Neural progenitor cell (in vitro differentiated cells): ENCODE results near the gene AMMECR1. TPM values are rescaled to one million over a fixed set of nuclear protein-coding genes. Genes with fewer than 3 reads are reported as not detected.

Experiments used
- DNase-seq: peaks from one replicate; pipeline ENCODE4 v3.0.0-alpha.2; 2016; ENCODE audit warnings: low spot score
- H2AFZ ChIP-seq: fragments of 200-600 bp; sonication (generic); replicated peaks from 2 replicates; pipeline ENCODE4 v1.6.1; 2016; ENCODE audit warnings: antibody characterized with exemption
- H3F3A ChIP-seq: fragments of 200-600 bp; sonication (generic); 2 replicates; pipeline ENCODE4 v1.6.1; 2016; ENCODE audit warnings: antibody characterized with exemption, low read depth
- H3K27ac ChIP-seq: fragments of 200-600 bp; sonication (generic); 2 replicates; pipeline ENCODE4 v1.5.1; 2016; ENCODE audit warnings: mild to moderate bottlenecking
- H3K27me3 ChIP-seq: fragments of 200-600 bp; sonication (generic); 2 replicates; pipeline ENCODE4 v1.6.1; 2016; ENCODE audit warnings: mild to moderate bottlenecking, moderate library complexity
- H3K36me3 ChIP-seq: fragments of 200-600 bp; sonication (generic); 2 replicates; pipeline ENCODE4 v1.5.1; 2016
- H3K4me1 ChIP-seq: fragments of 200-600 bp; sonication (generic); 2 replicates; pipeline ENCODE4 v1.6.1; 2016; ENCODE audit warnings: mixed run types
- H3K4me2 ChIP-seq: fragments of 200-600 bp; sonication (generic); 2 replicates; pipeline ENCODE4 v1.6.1; 2016
- H3K4me3 ChIP-seq: fragments of 200-600 bp; sonication (generic); 2 replicates; pipeline ENCODE4 v1.5.1; 2016
- H3K79me2 ChIP-seq: fragments of 200-600 bp; sonication (generic); 2 replicates; pipeline ENCODE4 v1.6.1; 2016; ENCODE audit warnings: low read depth
- H3K9ac ChIP-seq: fragments of 200-600 bp; sonication (generic); 2 replicates; pipeline ENCODE4 v1.6.1; 2016
- H3K9me3 ChIP-seq: fragments of 200-600 bp; sonication (generic); 2 replicates; pipeline ENCODE4 v1.5.1; 2016; ENCODE audit warnings: low read depth
- H4K20me1 ChIP-seq: fragments of 200-600 bp; sonication (generic); 2 replicates; pipeline ENCODE4 v1.6.1; 2016; ENCODE audit warnings: low read depth
- H3K27ac Mint-ChIP-seq: 3 replicates; pipeline ENCODE4 v1.8.0; 2021; ENCODE audit warnings: mixed read lengths
- H3K27me3 Mint-ChIP-seq: 2 replicates; pipeline ENCODE4 v1.8.0; 2022; ENCODE audit warnings: low read depth, mild to moderate bottlenecking, inconsistent platforms, moderate library complexity, mixed read lengths; ENCODE audit not compliant: insufficient read depth
- H3K36me3 Mint-ChIP-seq: 3 replicates; pipeline ENCODE4 v1.8.0; 2021; ENCODE audit warnings: mixed read lengths
- H3K4me1 Mint-ChIP-seq: 3 replicates; pipeline ENCODE4 v1.8.0; 2021; ENCODE audit warnings: mixed read lengths
- H3K4me3 Mint-ChIP-seq: 3 replicates; pipeline ENCODE4 v1.8.0; 2021; ENCODE audit warnings: mild to moderate bottlenecking, moderate library complexity, mixed read lengths
- H3K9me3 Mint-ChIP-seq: 3 replicates; pipeline ENCODE4 v1.8.0; 2020; ENCODE audit warnings: mixed read lengths
- CTCF ChIP-seq: fragments of 200-600 bp; sonication (generic); IDR thresholded peaks from 2 replicates; pipeline ENCODE4 v1.5.1; 2017; ENCODE audit warnings: antibody characterized with exemption, mild to moderate bottlenecking
- EZH2 ChIP-seq: fragments of 200-600 bp; sonication (generic); IDR thresholded peaks from 2 replicates; pipeline ENCODE4 v1.6.1; 2017; ENCODE audit warnings: antibody characterized with exemption, mild to moderate bottlenecking, moderate library complexity
- EZH2phosphoT487 ChIP-seq: fragments of 200-600 bp; sonication (generic); IDR thresholded peaks from 2 replicates; pipeline ENCODE4 v1.6.1; 2017; ENCODE audit warnings: antibody characterized with exemption
- total RNA-seq: library from RNA; depleted of rRNA; stranded (reverse); fragments of >200 nt; gene quantifications from 2 replicates; pipeline ENCODE4 v1.2.3, GENCODE V29; 2015; ENCODE audit warnings: low replicate concordance

AMMECR1 gene
- 15.0 and 20.3 TPM in 2 replicates for total RNA-seq

- Mint-ChIP-seq H3K4me1 (peaks cover 29% of the 10 kb centered on the region), H3K27ac (peak within 1 kb of the TSS; percentile 96), H3K4me3 (peak within 1 kb of the TSS; percentile 99), H3K9me3 (no peaks in the 10 kb centered on the region), H3K36me3 (no peaks in the 10 kb centered on the region), H3K27me3 (peaks cover 3% of the 10 kb centered on the region)
- H3K79me2 ChIP-seq, result peaks cover 42% of the 10 kb centered on the region
- peaks cover 7% of the 10 kb centered on the region for H3K27me3 ChIP-seq
- peaks cover 5% of the 10 kb centered on the region for H4K20me1 ChIP-seq
- no peaks in the 10 kb centered on the region for H3F3A ChIP-seq
- peak within 1 kb of the TSS; percentile 92 for H2AFZ ChIP-seq
- peak within 1 kb of the TSS; percentile 42 for H3K9ac ChIP-seq
- no peaks in the 10 kb centered on the region for H3K36me3 ChIP-seq
- H3K4me3 ChIP-seq, result peak within 1 kb of the TSS; percentile 78
- H3K4me2 ChIP-seq, result peak within 1 kb of the TSS; percentile 85
- DNase-seq, result peak; percentile 92
- H3K27ac ChIP-seq, result peak within 1 kb of the TSS; percentile 78
- H3K9me3 ChIP-seq, result no peaks in the 10 kb centered on the region
- TF ChIP-seq EZH2 (no peak), CTCF (no peak), EZH2phosphoT487 (no peak)
- H3K4me1 ChIP-seq, result peaks cover 6% of the 10 kb centered on the region
Measured at GRCh38 chrX:110317820-110318663, at the start of gene AMMECR1. TSS of gene AMMECR1 (minus strand) at chrX:110318085. CDS start at chrX:110318071, 14 bp downstream.

GRCh38 chrX:110363244-110363643 is 45.4 kb upstream of the AMMECR1 start:
- Histone ChIP-seq H3F3A (no peaks in the 10 kb centered on the region), H3K36me3 (no peaks in the 10 kb centered on the region), H3K9ac (no peak overlapping the region), H3K4me2 (no peak overlapping the region), H3K4me1 (no peaks in the 10 kb centered on the region), H3K4me3 (no peak overlapping the region), H3K27ac (no peak overlapping the region), H3K79me2 (no peaks in the 10 kb centered on the region), H3K9me3 (no peaks in the 10 kb centered on the region), H2AFZ (no peak overlapping the region), H3K27me3 (no peaks in the 10 kb centered on the region), H4K20me1 (no peaks in the 10 kb centered on the region)
- no peak overlapping the region for H3K27ac Mint-ChIP-seq
- H3K4me3 Mint-ChIP-seq, result no peak overlapping the region
- no peaks in the 10 kb centered on the region for H3K9me3 Mint-ChIP-seq
- no peaks in the 10 kb centered on the region for H3K27me3 Mint-ChIP-seq
- no peaks in the 10 kb centered on the region for H3K36me3 Mint-ChIP-seq
- DNase-seq, result no peak
- TF ChIP-seq EZH2 (no peak), EZH2phosphoT487 (no peak), CTCF (no peak)
- H3K4me1 Mint-ChIP-seq, result no peaks in the 10 kb centered on the region

- Histone ChIP-seq H2AFZ (no peak overlapping the region), H3K4me1 (no peaks in the 10 kb centered on the region), H3F3A (no peaks in the 10 kb centered on the region), H4K20me1 (no peaks in the 10 kb centered on the region), H3K27me3 (no peaks in the 10 kb centered on the region), H3K9ac (no peak overlapping the region), H3K36me3 (no peaks in the 10 kb centered on the region), H3K9me3 (no peaks in the 10 kb centered on the region), H3K4me3 (no peak overlapping the region), H3K4me2 (no peak overlapping the region), H3K79me2 (no peaks in the 10 kb centered on the region), H3K27ac (no peak overlapping the region)
- Mint-ChIP-seq H3K27ac (no peak overlapping the region), H3K36me3 (no peaks in the 10 kb centered on the region), H3K4me3 (no peak overlapping the region), H3K9me3 (peaks cover 4% of the 10 kb centered on the region), H3K4me1 (no peaks in the 10 kb centered on the region), H3K27me3 (peaks cover 3% of the 10 kb centered on the region)
- TF ChIP-seq EZH2, result no peak
- no peak for TF ChIP-seq CTCF
- no peak for TF ChIP-seq EZH2phosphoT487
- DNase-seq, result no peak
Measured at GRCh38 chrX:110359273-110359672, 41.4 kb upstream of the AMMECR1 start.
